ENCODE results near the gene FOXF1. TPM values are rescaled to one million over a fixed set of nuclear protein-coding genes. Genes with fewer than 3 reads are reported as not detected.

The FOXF1 gene
- total RNA-seq, 2 donors from 2014 or later: 6.3 to 12.1 TPM

DNA sequence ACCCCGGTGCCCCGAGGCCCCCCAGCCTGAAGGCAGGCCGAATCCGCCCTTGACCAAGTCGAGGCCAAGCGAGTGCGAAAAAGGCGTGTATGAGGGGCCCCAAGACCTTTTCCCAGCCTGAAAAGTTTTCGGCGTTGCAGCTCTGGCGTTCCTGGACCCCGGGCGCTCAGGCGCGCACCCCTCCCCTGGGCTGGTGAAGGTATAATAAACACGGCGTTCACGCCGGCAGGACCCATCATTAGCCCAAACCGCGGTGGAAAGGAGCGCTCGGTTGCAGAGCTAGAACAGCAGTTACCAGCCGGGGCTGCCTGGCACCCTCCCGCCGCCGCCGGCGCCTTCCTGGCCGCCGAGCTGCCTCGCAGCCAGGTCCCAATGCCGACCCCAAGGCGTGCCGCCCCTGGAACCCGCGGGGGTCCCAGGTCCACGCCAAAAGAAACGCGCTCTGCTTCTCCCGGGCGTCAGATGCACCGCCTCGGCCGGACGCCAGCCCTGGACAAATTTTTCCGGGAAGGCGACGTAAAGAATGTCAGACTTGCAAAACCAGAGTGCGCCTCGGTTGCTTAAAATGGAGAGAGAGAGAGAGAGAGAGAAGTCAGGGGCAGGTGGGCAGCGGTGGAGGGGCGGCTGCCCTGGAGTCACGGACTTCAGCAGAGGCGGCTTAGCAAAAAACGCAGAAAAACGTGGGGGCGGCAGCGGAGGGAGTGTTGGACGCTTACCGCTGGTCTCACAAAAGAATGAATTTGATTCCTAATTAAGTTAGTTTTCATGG lies 11.5 kb upstream of the FOXF1 start:
- Histone ChIP-seq H3K27me3 (peaks cover 80% of the 10 kb centered on the region), H3K4me3 (peak overlapping the region; percentile 19), H3K36me3 (no peaks in the 10 kb centered on the region), H3K9ac (ENCODE audit: low read depth in 2 of 2, low read length in 2 of 2) (peak overlapping the region; percentile 13 to 63), H3K27ac (peak overlapping the region; percentile 91), H3K9me3 (no peaks in the 10 kb centered on the region), H3K4me1 (no peaks in the 10 kb centered on the region)
- no peak for TF ChIP-seq CTCF (IDR thresholded peaks at IDR 0.05)
- intact Hi-C loops (cut with DNase I): no loop called here
- DNase-seq: no peak

- H3K4me1 ChIP-seq: no peaks in the 10 kb centered on the region
- no peaks in the 10 kb centered on the region for H3K9me3 ChIP-seq
- no peak for DNase-seq
- intact Hi-C loops (cut with DNase I): no loop called here
- H3K4me3 ChIP-seq: peak overlapping the region; percentile 19
- H3K36me3 ChIP-seq: no peaks in the 10 kb centered on the region
- TF ChIP-seq CTCF (IDR thresholded peaks at IDR 0.05): no peak
- peaks cover 81% of the 10 kb centered on the region for H3K27me3 ChIP-seq
- peak overlapping the region; percentile 91 for H3K27ac ChIP-seq
- peak overlapping the region; percentile 13 to 43 for H3K9ac ChIP-seq (ENCODE audit: low read depth in 2 of 2, low read length in 2 of 2)
These were observed 10.9 kb upstream of the FOXF1 start for GRCh38 chr16:86499440-86499786.

DNA sequence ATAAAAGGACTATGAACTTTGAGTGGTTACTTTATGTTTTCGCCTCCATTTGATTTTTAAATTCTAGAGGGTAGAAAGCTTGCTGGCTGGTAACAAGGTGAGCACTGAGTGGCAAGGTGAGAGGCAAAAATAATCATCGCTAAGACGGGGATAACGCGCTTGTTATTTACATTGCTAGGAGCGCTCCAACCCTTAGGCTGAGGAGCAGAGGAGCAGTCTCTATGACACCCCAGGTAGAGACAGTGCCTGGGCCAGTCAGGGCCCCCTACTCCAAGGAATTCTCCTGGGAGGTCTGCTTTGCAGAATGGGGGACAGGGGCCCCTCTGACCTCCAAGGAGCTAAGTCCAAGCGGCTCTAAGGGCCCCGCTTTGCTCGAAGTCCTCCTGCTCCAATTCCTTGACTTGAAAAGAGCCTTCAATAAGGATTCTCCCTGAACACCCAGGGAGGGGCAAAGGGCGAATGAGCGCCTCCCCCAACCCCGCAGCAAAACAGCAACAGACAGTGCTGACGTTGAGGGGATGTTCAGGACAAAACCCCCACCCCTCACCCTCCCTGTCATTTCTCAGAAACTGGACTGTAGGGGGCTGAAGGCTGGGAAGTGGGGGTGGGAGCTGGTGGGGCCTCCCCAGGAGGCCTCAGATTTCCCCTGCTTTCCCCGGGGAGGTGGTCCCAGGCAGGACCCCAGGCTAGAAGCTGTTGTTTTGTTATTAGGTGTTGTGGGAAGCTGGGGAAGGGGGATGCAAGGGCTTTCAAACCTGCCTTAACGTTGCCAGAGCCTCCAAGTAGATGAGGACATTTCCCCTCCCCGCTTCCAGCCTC lies 10.2 kb upstream of the FOXF1 start:
- peak overlapping the region in 1 of 2 donors; percentile 8 for H3K9ac ChIP-seq (ENCODE audit: low read depth in 2 of 2, low read length in 2 of 2)
- H3K27me3 ChIP-seq: peaks cover 81% of the 10 kb centered on the region
- no peak overlapping the region for H3K4me3 ChIP-seq
- H3K4me1 ChIP-seq: no peaks in the 10 kb centered on the region
- intact Hi-C loops (cut with DNase I): no loop called here
- peak overlapping the region; percentile 91 for H3K27ac ChIP-seq
- no peaks in the 10 kb centered on the region for H3K36me3 ChIP-seq
- no peaks in the 10 kb centered on the region for H3K9me3 ChIP-seq
- no peak for DNase-seq
- TF ChIP-seq CTCF (IDR thresholded peaks at IDR 0.05): no peak

DNA sequence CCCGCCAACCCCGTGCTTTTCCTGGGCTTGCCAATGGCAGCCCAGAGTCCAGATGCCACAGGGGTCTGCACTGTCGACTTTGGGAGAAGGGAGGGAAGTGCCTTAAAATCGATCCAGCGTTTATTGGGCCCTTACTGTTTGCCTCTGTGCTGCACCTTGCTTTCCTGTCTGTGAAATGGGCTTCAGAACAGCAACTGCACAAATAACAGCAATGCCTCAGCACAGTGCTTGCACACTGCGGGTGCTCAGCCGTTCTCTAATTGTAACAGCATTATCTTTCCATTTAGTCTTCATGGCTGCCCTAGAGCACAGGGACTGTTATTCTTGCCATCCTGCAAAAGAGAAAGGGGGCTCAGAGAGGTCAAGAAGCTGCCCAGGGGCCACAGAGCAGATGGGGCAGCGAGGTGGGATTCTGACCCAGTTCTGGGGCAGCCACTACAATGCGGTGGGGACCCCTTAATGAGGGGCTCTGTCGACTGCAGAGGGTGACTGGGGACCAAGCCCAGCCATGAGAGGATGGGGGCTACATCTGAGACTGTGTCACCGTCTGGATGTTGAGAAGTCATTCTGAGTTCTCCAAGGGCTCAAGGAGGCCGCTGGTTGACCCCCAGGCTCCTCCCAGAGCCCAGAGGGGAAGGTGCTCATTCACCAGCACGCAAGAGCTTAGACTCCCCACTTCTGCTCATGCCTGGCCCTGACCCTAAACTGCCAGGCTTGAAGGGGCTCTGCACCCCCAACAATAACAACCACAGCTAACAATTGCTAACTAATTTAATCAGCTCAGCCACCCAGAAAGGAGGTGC lies 9.4 kb upstream of the FOXF1 start:
- TF ChIP-seq CTCF (IDR thresholded peaks at IDR 0.05): no peak
- H3K36me3 ChIP-seq: no peaks in the 10 kb centered on the region
- H3K27me3 ChIP-seq: peaks cover 82% of the 10 kb centered on the region
- H3K9me3 ChIP-seq: no peaks in the 10 kb centered on the region
- no peaks in the 10 kb centered on the region for H3K4me1 ChIP-seq
- H3K9ac ChIP-seq (ENCODE audit: low read depth in 2 of 2, low read length in 2 of 2): peak overlapping the region; percentile 8 to 43
- no peak for DNase-seq
- peak overlapping the region; percentile 91 for H3K27ac ChIP-seq
- intact Hi-C loops (cut with DNase I): no loop called here
- H3K4me3 ChIP-seq: no peak overlapping the region
